GM21528 (cell line): ENCODE results near the gene B3GALT6.

ENCODE experiments used
- ATAC-seq: cut with Tn5 transposase; IDR thresholded peaks from one replicate; pipeline ENCODE4 v1.9.1; 2021; ENCODE audit warnings: mild to moderate bottlenecking, moderate library complexity; ENCODE audit not compliant: unreplicated experiment, low FRiP score

Gene B3GALT6

GRCh38 chr1:1259540-1259939, 27.5 kb downstream of the B3GALT6 start:
- ATAC-seq = no peak

DNA sequence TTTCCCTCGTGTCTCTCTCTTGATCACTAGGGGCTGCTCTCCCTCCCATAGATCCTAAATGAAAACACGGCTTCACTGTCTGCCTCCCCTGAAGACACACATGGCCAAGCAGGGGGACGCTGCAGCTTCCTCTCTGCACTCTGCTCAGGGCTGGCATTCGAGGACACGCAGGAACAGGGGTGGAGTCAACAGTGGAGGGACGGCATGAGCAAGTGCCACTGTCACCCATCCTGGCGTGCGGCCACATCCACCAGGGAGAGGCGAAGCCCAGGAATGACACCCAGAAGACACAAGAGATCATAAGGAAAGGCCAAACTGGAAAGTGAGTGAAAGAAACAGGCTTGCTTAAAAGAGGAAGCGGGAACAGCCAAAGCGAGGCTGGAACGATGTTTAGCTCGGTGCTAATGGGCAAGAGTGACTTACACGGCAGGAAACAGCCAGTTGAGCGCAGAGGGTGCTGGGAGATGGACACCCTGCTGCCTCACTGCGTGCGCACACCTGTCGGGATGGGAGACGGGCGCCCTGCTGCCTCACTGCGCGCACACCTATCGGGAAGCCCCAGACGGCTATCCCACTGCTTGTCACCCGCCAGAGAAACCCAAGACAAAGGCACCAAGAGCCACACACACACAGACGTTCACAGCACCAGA, 28.0 kb downstream of the B3GALT6 start:
- no peak for ATAC-seq

- ATAC-seq = no peak
Observed at GRCh38 chr1:1260843-1261560, 29.0 kb downstream of the B3GALT6 start.

DNA sequence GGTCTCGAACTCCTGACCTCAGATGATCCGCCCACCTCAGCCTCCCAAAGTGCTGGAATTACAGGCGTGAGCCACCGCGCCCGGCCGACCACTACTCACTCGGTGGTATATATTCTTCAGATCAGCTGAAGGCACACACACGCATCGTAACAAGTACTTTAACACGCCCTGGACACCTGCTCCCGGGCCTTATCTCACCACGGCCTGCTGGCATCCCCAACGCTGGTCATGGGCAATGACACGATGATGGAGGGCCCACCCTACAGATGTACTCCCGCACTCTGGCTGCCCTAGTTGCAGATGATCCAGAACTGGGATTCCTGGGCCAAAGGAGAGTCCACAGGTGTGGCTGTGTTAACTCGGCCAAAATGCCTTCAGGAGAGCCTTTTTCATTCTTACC, 30.0 kb downstream of the B3GALT6 start:
- ATAC-seq = no peak

DNA sequence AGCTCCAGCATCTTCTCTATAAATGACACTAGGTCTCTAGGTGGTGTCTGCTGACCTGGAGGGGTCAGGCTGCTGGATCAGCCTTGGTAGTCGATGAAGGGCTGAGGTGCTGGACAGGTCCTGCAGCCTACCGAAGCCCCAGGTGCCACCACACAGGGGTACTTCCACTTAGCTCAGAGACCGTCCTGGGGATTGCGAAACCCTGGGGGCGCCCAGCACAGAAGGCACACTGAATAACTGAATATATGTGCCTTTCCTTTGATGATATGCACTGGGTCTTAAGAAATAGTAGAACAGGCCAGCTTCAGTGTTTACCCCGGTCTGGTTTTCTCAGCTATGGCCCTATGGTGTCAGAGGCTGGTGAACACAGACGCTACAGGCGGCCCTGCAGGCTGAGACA, 30.7 kb downstream of the B3GALT6 start:
- no peak for ATAC-seq

GRCh38 chr1:1264026-1264425, 32.0 kb downstream of the B3GALT6 start:
- no peak for ATAC-seq

GRCh38 chr1:1264868-1265272, 32.8 kb downstream of the B3GALT6 start:
- ATAC-seq = no peak

DNA sequence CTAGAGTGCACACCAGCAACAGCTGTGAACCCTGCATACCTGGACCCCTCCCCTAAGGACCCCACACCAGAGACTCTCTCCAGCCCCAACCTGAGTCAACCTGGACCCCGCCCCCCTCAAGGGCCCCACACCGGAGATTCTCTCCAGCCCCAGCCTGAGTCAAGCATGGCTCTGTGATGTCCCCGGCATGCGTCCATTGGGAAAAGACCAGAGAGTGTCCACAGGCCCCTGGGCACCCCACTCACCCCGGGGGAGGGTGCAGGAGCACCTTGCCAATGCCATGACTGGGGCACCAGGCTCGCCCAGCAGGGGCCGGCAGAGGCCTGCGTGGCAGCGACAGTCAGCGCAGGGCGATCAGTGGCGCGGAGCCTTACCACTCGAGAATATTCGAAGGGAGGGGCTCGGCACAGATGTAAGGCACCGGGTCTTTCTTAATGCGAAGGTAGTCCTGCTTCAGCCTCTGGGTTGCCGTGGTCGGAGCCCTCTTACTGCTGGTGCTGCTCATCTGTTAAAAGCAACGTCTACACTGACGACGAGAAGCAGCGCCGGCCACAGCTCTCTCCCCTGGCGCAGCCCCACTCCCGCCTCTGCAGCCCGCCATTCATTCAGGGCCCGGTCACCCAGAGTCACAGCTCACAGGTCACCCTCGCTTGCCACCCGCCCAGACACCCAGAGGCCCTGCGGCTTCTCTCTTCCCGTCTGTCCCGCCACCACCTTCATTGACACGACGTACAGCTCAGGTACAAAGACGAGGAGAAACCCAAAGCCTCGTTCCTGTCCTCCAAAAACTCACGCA, 35.6 kb downstream of the B3GALT6 start:
- ATAC-seq = no peak

- ATAC-seq = no peak
Observed at GRCh38 chr1:1268284-1268682, 36.2 kb downstream of the B3GALT6 start.

- ATAC-seq = no peak
Observed at GRCh38 chr1:1270813-1271212, 38.8 kb downstream of the B3GALT6 start.

GRCh38 chr1:1272341-1273208, 40.5 kb downstream of the B3GALT6 start:
- peak; percentile 5 for ATAC-seq

DNA sequence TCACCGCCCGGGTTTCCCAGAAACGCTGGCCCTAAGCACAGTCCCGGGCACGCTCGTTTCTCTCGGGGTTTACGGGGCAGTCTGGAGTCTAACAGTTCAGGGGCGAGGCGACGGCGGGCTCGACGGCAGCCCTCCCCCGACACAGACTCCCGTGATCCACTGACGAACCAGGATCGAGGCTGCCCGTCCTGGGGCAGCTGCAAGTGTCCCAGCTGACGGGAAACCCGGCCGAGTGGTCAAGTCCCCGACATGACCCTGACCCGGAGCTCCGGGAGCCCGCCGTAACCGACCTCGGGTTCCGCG, 41.1 kb downstream of the B3GALT6 start:
- ATAC-seq = peak; percentile 24

GRCh38 chr1:1273512-1274298, 41.7 kb downstream of the B3GALT6 start, which contains the start of gene UBE2J2:
Gene UBE2J2, minus strand, starts transcription at chr1:1273854. Its CDS starts 5,862 bp downstream, at chr1:1267992.
- ATAC-seq = peak; percentile 68

- ATAC-seq = no peak
Observed at GRCh38 chr1:1274299-1274930, 42.4 kb downstream of the B3GALT6 start.

GRCh38 chr1:1274931-1275431, 42.9 kb downstream of the B3GALT6 start:
- ATAC-seq = no peak

DNA sequence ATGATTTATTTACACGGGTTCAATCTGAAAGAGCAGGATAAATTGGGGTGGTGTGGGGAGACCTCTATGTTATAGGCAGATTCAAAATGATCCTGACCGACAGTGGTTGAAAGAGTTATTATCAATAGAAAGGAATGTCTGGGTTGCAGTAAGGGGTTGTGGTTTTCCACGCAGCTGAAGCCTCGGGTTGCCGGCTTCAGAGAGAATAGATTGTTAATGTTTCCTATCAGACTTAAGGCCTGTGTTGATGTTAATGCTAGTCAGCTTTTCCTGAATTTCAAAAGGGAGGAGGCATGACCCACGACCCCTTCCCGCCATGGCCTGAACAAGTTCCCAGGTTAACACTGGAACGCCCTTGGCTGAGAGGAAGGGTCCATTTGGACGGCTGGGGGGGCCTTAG, 43.8 kb downstream of the B3GALT6 start:
- no peak for ATAC-seq

GRCh38 chr1:1278620-1279019, 46.6 kb downstream of the B3GALT6 start:
- no peak for ATAC-seq

GRCh38 chr1:1279028-1279427, 47.0 kb downstream of the B3GALT6 start:
- no peak for ATAC-seq

GRCh38 chr1:1280782-1281481, 48.9 kb downstream of the B3GALT6 start:
- no peak for ATAC-seq
